RWPE1 (cell line): ENCODE results near the gene SP6.

Source experiments
- CTCF ChIA-PET: fragments of 350-600 bp; sonication (Branson Sonifier 250); formaldehyde crosslinking; extraction: SDS; loops from one replicate; lab custom pipeline; 2021; lab: Yijun Ruan, JAX
- POLR2A ChIA-PET: fragments of 400-600 bp; formaldehyde crosslinking; extraction: SDS; loops from one replicate; lab custom pipeline; 2020; ENCODE audit warnings: antibody characterized with exemption; ENCODE audit not compliant: low non-redundant PET; lab: Yijun Ruan, JAX
- DNase-seq: peaks from one replicate; pipeline ENCODE4 v3.0.0; 2012; ENCODE audit warnings: low spot score
- H3K27ac ChIP-seq: fragments of 450-650 bp; 2 replicates; pipeline ENCODE4 v1.5.1; 2017
- TF ChIP-seq, protein P1 (sequence below): fragments of 450-650 bp; conservative IDR thresholded peaks from 2 replicates; pipeline ENCODE4 v1.5.1; 2017; ENCODE audit warnings: low read depth, mild to moderate bottlenecking

Gene SP6

DNA sequence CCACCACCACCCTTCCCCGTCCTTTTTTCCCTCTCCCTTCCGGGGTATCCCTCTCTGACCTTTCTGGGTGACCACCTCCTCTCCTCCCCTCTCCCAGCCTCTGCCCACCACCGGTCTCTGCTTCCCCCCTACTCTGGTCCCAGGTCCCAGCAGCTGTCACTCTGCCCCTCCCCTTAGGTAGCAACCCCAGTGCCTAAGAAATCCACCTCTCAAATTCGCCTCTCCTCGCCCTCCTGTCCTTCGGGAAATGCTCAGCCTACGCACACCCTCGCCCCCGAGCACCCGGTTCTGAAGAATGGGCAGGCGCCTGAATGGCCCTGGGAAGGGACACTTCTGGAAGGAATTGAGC lies 775 bp upstream of the SP6 start:
- CTCF ChIA-PET: interaction anchor here (0.6 to 4.9 kb wide), 3 partner anchors 10 to 118 kb away, joined by 3 to 38 read pairs (median 14); partner anchors contain the start of gene SCRN2
- POLR2A ChIA-PET: no interaction called here
- no peak for DNase-seq
- TF ChIP-seq, protein P1, sequence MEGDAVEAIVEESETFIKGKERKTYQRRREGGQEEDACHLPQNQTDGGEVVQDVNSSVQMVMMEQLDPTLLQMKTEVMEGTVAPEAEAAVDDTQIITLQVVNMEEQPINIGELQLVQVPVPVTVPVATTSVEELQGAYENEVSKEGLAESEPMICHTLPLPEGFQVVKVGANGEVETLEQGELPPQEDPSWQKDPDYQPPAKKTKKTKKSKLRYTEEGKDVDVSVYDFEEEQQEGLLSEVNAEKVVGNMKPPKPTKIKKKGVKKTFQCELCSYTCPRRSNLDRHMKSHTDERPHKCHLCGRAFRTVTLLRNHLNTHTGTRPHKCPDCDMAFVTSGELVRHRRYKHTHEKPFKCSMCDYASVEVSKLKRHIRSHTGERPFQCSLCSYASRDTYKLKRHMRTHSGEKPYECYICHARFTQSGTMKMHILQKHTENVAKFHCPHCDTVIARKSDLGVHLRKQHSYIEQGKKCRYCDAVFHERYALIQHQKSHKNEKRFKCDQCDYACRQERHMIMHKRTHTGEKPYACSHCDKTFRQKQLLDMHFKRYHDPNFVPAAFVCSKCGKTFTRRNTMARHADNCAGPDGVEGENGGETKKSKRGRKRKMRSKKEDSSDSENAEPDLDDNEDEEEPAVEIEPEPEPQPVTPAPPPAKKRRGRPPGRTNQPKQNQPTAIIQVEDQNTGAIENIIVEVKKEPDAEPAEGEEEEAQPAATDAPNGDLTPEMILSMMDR: no peak
- no peak overlapping the region for H3K27ac ChIP-seq

DNA sequence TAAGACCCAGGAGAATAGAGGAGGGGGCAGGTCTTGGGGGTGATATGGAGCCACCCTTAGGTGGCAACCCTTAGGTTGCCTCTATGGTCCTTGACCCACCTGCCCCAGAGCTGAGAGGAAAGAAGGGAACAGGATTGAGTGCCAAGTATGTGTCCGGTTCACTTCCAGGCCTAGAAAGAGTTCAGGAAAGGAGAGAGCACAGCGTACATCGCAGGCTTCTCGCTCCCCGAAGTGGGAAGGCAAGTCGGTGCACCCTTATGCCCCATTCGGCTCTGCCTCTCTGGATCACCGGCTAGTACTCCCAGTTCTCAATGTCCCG lies 631 bp downstream of the SP6 start:
- peak overlapping the region; percentile 66 for H3K27ac ChIP-seq
- CTCF ChIA-PET: interaction anchor here (1.0 to 4.9 kb wide), 5 partner anchors 9 to 40 kb away, joined by 3 to 38 read pairs (median 4); partner anchors contain the start of gene SCRN2
- no peak for DNase-seq
- POLR2A ChIA-PET: interaction anchor here (0.6 kb wide), 1 partner anchor 198 kb away, joined by 3 read pairs; the partner anchor contains the start of gene NFE2L1
- TF ChIP-seq, protein P1: no peak

DNA sequence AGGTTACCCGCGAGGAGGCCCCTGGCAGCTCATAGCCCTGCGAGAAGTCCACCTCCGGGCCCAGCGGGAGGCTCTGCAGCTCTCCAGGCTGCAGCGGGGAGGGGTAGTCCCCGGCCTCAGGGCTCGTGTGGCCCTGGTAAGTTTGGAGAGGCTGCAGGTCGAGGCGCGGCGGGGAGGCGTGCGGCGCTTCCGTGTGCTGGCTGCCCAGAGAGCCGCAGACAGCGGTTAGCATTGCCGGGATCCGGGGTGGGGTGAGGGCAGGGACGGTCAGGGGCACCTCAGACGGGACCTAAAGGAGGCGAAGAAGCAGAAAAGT lies 2.8 kb downstream of the SP6 start:
- TF ChIP-seq, protein P1: no peak
- POLR2A ChIA-PET: interaction anchor here (1.8 kb wide), 1 partner anchor 47 kb away, joined by 4 read pairs; the partner anchor contains the start of gene SP2
- no peak overlapping the region for H3K27ac ChIP-seq
- DNase-seq: no peak
- CTCF ChIA-PET: interaction anchor here (0.5 to 4.9 kb wide), 6 partner anchors 11 to 1771 kb away, joined by 3 to 38 read pairs (median 4); no protein-coding TSS in a partner anchor

DNA sequence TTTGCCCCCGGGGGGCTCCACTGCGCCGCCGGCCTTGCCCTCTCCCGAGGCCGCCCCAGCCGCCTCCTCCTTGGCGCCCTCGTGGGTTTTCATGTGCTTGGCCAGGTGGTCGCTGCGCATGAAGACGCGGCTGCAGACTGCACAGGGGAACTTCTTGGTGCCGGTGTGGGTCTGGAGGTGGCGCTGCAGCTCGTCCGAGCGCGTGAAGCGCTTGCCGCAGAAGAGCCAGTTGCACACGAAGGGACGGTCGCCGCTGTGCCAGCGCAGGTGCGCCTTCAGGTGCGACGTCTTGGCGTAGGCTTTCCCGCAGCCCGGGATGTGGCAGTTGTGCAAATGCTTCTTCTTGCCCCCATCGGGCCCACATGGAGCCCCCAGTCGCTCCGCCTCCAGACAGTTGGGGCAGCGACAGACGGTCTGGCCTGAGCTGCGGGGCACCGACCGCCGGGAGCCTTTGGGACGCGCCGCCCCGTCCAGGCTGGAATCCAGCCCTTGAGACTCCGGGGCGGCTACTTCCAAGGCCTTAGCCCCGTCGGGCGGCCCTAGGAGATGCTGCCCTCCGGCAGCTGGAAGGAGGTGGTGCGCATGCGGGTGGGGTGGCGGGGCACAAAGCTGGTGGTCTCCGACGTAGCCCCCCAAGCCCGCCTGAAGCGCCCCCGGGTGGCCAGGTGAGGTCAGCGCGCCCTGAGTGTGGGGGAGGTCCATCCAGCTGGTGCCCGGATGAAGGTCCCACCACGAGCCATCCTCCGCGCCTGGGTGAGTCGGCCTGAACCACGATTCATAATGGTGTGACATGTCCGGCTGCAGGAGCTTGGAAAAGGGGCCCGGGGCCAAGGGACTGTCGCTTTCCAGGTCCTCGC lies 3.4 kb downstream of the SP6 start:
- POLR2A ChIA-PET: no interaction called here

DNA sequence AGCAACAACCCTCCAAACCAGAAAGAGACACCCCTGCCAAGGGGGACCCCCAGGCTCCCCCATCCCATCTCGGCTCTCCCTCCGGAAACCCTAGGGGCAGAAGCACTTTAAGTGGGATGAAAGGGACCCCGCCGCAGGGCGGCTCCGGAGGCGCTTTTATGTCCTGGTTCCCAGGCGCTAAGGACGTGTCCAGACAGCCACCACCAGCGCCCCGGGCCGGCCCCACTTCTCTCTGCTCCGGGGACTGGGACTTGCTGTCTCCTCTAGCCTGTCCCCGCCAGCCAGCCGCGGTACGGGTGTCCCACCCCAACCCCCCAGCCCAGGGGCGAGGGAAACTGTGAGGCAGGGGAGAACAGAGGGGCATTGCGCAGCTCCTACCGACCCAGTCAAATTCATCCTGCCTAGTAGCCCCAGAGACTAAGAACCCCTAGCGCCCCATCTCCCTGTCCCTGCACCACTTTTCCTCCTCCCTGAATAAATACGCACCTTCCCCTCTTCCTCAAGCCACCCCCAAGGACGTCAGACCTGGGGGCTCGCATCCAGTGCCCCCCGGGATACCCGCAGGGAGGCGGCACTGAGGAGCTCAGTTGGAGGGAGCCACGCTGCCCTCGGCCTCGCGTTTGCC lies 4.1 kb downstream of the SP6 start:
- TF ChIP-seq, protein P1: no peak
- DNase-seq: no peak
- ChIA-PET CTCF (interaction anchor here (0.6 to 4.9 kb wide), 9 partner anchors 12 to 760 kb away, joined by 3 to 38 read pairs (median 4); no protein-coding TSS in a partner anchor), POLR2A (no interaction called here)
- H3K27ac ChIP-seq: peak overlapping the region; percentile 17

More for the DNA sequence above, 3.4 kb downstream of the SP6 start:
- CTCF ChIA-PET: interaction anchor here (0.5 to 4.9 kb wide), 14 partner anchors 11 to 1771 kb away, joined by 3 to 38 read pairs (median 3); no protein-coding TSS in a partner anchor
- H3K27ac ChIP-seq: no peak overlapping the region
- DNase-seq: no peak
- TF ChIP-seq, protein P1: peak; percentile 43

DNA sequence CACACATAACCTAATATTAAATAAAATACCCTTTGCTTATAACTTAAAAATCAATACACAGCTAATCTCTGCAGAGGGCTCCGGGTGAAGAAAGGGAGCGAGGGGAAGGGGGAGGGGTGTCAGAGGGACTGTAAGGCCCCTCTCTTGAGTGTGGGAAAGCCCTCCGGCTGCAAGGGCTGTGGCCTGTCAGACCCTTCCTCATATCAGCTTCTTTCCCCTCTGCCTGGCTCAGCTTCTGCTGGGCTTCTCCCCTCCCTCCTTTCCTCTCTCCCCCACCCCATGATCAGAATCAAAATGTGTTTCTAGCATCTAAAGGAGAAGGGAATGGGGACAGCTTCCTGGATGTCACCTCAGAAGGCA lies 5.3 kb downstream of the SP6 start:
- ChIA-PET POLR2A (no interaction called here), CTCF (interaction anchor here (3.7 to 4.2 kb wide), 2 partner anchors 39 to 44 kb away, joined by 15 to 77 read pairs; no protein-coding TSS in a partner anchor)
- no peak for DNase-seq
- peak overlapping the region; percentile 17; the same call in 1 of the 2 replicates for H3K27ac ChIP-seq
- TF ChIP-seq, protein P1: no peak
